ENCODE results near the gene DOK4. TPM values are rescaled to one million over a fixed set of nuclear protein-coding genes. Genes with fewer than 3 reads are reported as not detected.
A peak's percentile ranks its signal among the peaks of the same experiment; 100 is the strongest.

Gene DOK4
- total RNA-seq, 1 experiment from 2014 or later: 122 TPM

DNA sequence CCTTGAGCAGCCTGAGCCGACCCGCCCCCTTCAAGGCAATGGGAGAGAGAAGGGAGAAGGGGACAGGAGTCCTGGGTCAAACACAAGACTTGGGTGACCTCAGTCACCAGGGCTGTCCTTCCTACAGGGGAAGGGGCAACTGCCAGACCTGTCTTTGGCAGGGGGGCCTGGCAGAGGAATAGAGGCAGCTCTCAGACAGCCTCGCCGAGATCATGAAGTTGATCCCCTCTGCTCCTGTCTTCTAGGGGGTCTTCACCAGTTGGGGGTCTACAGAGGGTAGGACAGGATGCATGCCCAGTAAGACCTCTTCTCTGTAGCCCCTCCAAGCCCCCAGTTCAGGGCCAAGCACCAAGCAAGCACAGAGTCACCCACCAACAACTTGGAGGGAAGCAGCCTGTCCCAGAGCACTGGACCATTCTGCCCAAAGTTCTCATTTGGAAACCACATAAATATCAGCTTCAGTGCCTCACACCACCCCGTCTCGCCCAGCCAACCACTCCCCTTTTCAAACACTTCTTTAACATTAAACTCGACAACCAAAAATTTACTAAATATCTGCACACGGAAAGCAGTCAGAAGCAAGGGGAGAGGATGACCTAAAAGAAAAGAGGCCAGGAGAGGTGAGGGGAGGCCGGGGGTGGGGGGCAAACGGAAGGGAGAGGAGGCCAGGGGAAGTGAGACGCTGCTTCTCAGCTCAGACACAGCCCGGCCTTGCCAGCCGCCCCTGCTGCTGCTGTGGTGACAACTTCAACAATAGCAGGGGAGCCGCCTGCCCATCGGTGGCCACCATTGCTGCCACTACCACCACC is 7.7 kb downstream of the DOK4 start:
- DNase-seq (ENCODE audit: low spot score): no peak

- no peak for DNase-seq (ENCODE audit: low spot score)
Measured at GRCh38 chr16:57477531-57478202, 8.6 kb downstream of the DOK4 start.

GRCh38 chr16:57476546-57477410 is 9.5 kb downstream of the DOK4 start:
- DNase-seq (ENCODE audit: low spot score): no peak

GRCh38 chr16:57475711-57476339 is 10.5 kb downstream of the DOK4 start:
- peak; percentile 34 for DNase-seq (ENCODE audit: low spot score)

DNA sequence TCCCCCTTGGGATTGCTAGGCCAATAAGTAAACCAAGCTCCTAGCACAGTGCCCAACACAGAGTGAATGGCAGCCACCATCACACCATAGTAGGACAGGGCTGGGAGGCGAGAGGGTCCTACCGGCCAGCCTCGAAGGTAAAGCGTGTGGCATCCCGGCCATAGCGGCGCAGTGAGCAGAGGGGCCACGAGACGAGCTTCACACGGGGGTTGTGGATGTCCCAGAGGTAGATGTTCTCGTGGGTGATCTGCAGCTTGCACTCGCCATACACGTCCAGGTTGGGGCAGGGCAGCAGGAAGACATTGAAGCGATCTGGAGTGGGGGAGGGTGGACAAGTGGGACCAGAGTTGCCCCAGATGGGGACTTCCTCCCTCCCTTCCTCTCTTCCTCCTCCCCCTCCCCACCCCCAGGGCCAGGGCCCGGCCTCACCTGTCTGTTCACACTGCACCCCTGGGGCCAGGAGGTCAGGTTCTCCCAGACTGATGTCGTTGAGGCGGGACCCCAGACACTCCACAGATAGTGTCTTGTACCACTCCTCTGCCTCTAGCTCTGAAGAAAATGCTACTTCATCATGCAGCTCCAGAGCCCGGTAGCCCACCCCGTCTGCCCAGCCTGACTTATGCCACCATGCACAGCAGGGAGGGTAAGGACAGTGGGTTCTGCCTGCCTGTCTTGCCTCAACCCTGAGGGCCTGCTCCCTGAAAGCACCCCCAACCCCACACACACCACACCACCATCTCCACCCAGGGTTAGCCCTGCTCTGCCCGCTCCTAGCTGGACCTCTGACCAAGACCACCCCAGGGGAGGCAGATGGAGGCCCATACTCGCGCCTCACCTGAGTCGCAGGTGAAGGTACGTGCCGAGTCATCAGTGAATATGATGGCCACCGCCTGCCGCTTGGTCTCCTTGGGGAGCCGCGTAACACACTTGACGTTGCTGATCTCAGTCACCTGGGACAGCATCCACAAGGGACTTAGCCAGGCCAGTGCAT is 11.3 kb downstream of the DOK4 start:
- DNase-seq (ENCODE audit: low spot score): no peak

- DNase-seq (ENCODE audit: low spot score): no peak
Measured at GRCh38 chr16:57473906-57474305, 12.4 kb downstream of the DOK4 start.

- no peak for DNase-seq (ENCODE audit: low spot score)
Measured at GRCh38 chr16:57473176-57473840, 13.0 kb downstream of the DOK4 start.

- DNase-seq (ENCODE audit: low spot score): peak; percentile 22
Measured at GRCh38 chr16:57472665-57473060, 13.6 kb downstream of the DOK4 start.

GRCh38 chr16:57471852-57472664 is 14.2 kb downstream of the DOK4 start:
- peak; percentile 46 for DNase-seq (ENCODE audit: low spot score)

DNA sequence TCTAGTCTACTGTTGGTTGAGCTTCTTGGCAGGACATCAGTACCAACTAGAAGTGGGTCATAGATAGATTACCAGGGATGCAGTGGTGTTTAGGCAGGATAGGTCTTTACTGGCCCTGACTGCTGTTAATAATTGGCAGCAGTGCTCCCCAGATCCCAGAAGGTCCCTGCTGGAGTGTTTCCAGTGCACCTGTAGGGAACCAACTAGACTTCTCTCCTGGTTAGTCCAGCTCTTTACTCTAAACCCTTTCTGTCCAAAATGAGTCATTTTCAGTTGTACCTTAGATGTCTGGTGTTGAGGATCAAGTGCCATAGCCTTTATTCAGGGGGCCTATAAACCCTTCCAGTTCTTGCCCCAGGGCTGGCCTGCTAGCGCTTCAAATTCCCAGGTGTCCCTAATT is 15.1 kb downstream of the DOK4 start:
- DNase-seq (ENCODE audit: low spot score): peak; percentile 32

- peak; percentile 42 for DNase-seq (ENCODE audit: low spot score)
Measured at GRCh38 chr16:57470711-57471110, 15.6 kb downstream of the DOK4 start.

DNA sequence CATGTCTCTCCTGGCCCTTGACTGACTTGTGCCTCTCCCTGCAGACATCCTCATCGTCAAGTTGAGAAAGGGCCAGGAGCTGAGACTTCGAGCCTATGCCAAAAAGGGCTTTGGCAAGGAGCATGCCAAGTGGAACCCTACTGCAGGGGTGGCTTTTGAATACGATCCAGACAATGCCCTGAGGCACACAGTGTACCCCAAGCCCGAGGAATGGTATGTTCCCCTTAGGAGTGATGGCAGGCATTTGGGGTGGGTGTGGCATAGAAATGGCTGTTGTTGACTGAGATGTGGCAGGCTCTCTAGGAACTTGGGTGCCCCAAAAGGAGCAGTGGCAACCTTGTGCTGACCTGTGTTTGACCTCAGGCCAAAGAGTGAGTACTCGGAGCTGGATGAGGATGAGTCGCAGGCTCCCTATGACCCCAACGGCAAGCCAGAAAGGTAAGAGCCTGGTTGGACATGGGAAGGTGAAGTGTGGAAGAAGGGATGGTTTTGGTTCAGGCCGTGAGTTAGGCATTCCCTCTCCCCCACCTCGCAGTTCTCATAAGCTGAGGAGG is 16.3 kb downstream of the DOK4 start:
- no peak for DNase-seq (ENCODE audit: low spot score)

- DNase-seq (ENCODE audit: low spot score): no peak
Measured at GRCh38 chr16:57469046-57469445, 17.2 kb downstream of the DOK4 start.

GRCh38 chr16:57468346-57468745 is 17.9 kb downstream of the DOK4 start:
- DNase-seq (ENCODE audit: low spot score): no peak

GRCh38 chr16:57464523-57464922 is 21.8 kb downstream of the DOK4 start:
- no peak for DNase-seq (ENCODE audit: low spot score)

DNA sequence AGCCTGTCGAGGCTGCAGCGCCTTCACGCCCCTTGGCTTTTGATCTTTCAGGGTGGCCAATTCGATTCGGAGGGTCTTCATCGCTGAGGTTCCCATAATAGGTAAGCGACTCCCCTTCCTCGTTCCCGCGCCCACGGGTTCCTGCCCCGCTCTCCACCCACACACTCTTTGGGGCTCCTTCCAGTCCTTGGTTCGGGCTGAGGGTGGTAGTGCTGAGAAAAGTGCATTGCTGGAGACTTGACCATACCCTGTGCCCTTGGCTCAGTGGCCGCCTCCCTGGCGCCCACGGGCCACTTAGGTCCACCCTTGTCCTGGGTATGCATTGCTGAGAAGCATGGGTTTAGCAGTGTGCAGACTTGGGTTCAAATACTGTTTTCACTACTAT is 23.3 kb downstream of the DOK4 start:
- no peak for DNase-seq (ENCODE audit: low spot score)

DNA sequence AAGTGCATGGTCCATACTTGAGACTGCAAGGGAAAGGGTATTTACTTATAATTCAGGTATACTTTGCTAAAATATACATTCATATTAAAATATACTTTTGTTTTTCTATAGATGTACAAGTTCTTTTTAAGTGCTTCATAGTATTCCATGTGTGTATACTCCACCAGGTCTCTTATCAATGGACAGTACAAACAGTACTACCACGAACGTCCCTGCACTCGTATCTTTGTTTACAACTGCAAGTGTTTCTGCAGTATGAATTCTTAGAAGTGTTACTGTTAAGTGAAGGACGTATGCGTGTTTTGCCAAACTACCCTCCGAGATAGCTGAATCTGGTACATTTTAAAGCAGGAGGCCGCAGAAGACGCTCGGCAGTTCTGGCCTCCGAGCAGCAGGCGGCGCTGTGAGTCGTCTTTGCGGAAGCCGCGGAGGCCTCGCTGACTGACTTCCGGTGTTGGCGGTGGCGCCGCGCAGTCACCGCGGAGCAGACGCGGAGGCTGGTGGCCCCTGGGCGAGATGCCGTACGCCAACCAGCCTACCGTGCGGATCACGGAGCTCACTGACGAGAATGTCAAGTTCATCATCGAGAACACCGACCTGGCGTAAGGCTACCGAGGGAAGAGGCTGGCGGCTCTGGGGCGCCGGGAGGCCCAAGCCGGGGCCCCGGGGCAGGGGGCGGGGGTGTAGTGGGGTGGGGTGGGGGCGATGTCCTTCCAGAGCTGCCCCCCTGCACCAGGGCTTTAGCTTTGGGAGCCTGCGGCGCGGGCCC is 23.9 kb downstream of the DOK4 start, which contains the start of gene POLR2C:
POLR2C (plus strand) TSS at position 471 of the 769 bp plus-strand sequence; CDS start at position 517, 46 bp downstream.
- DNase-seq (ENCODE audit: low spot score): peak; percentile 90

DNA sequence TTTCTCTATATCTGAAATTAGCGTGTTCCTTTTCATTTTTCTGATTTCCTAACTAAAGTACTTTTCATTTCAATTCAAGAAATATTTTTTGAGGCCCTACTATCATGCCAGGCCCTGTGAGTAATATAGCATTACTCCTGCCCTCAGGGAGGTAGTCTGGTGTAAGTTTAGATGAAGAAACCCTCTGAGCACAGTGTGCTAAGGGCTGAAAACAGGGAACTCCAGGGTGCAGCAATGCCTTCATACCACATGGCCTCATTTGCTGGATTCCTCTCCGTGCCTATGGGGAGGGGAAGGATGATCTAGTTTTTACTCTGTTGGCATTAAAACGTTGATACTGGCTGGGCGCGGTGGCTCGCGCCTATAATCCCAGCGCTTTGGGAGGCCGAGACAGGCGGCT is 34.3 kb downstream of the DOK4 start:
- DNase-seq (ENCODE audit: low spot score): no peak
